Measurements from ENCODE around the gene PRKCA. TPM values are rescaled to one million over a fixed set of nuclear protein-coding genes. Genes with fewer than 3 reads are reported as not detected.

Gene PRKCA
- total RNA-seq, 2 donors from 2014 or later: 8.3 to 26.5 TPM

DNA sequence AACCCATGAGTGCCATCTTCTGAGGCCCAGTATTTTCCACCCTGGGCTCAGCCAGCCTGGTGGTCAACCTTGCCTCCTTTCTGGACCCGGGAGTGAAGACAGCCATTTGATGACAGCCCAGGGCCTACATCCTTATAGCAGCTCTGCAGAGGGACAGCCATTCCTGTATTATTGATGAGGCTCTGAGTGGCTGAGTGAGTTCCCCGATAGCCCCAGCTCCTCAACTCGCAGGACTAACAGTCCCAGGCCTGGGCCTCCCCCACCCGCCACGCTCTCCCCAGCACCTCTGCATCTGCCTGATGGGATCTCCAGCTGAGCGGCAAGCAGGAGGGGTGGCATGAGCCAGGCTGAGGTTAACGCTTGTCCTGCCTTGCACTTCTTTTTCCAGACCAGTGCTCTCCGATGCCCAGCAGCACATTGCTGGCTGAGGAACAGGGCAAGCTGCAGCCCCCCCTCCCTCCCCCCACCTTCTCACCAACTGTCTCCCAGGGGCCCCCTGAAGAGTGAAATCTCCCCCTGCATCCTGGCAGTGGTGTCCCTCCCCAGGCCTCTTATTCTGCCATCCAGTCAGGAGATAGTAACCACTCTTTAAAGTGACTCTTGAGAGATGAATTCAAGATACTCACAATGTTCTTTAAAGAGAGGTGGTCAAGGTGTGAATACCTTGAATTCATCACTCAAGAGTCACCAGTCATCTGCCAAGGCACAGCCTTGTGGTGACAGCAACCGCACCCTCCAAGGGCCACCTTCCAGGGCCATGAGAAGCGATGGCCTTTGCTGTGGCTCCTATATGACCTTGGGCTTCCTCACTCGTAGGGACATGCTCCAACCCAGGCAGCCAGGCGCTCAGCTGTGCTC, 556.0 kb downstream of the PRKCA start:
- no peaks in the 10 kb centered on the region for H3K27me3 ChIP-seq (replicated peaks; ENCODE audit: insufficient read depth)
- H3K36me3 ChIP-seq: no peaks in the 10 kb centered on the region
- H3K27ac ChIP-seq: no peak overlapping the region
- no peaks in the 10 kb centered on the region for H3K4me1 ChIP-seq (replicated peaks)
- no peaks in the 10 kb centered on the region for H3K9me3 ChIP-seq
- 85% methylated on average over 12 of the region's 12 CpGs for WGBS
- no peak for DNase-seq (ENCODE audit: low spot score)
- no peak overlapping the region for H3K4me3 ChIP-seq
- intact Hi-C loops (cut with DNase I): no loop called here
- TF ChIP-seq POLR2AphosphoS5 (IDR thresholded peaks at IDR 0.05) (no peak), POLR2A (IDR thresholded peaks at IDR 0.05) (no peak), CTCF (IDR thresholded peaks at IDR 0.05) (no peak)

GRCh38 chr17:66859353-66859752, 556.9 kb downstream of the PRKCA start:
- no peaks in the 10 kb centered on the region for H3K9me3 ChIP-seq
- DNase-seq (ENCODE audit: low spot score): no peak
- no peaks in the 10 kb centered on the region for H3K36me3 ChIP-seq
- WGBS: 59% methylated on average over 8 of the region's 8 CpGs
- no peaks in the 10 kb centered on the region for H3K4me1 ChIP-seq (replicated peaks)
- H3K4me3 ChIP-seq: no peak overlapping the region
- no peaks in the 10 kb centered on the region for H3K27me3 ChIP-seq (replicated peaks; ENCODE audit: insufficient read depth)
- TF ChIP-seq CTCF (IDR thresholded peaks at IDR 0.05) (no peak), POLR2AphosphoS5 (IDR thresholded peaks at IDR 0.05) (no peak), POLR2A (IDR thresholded peaks at IDR 0.05) (no peak)
- no peak overlapping the region for H3K27ac ChIP-seq
- intact Hi-C loops (cut with DNase I): no loop called here

- no peaks in the 10 kb centered on the region for H3K4me1 ChIP-seq (replicated peaks)
- no peaks in the 10 kb centered on the region for H3K27me3 ChIP-seq (replicated peaks; ENCODE audit: insufficient read depth)
- intact Hi-C loops (cut with DNase I): no loop called here
- no peak for TF ChIP-seq CTCF (IDR thresholded peaks at IDR 0.05)
- no peak for TF ChIP-seq POLR2AphosphoS5 (IDR thresholded peaks at IDR 0.05)
- no peak for TF ChIP-seq POLR2A (IDR thresholded peaks at IDR 0.05)
- H3K36me3 ChIP-seq: no peaks in the 10 kb centered on the region
- 45% methylated on average over 3 of the region's 3 CpGs for WGBS
- H3K4me3 ChIP-seq: no peak overlapping the region
- H3K27ac ChIP-seq: no peak overlapping the region
- H3K9me3 ChIP-seq: no peaks in the 10 kb centered on the region
- DNase-seq (ENCODE audit: low spot score): no peak
Observed at GRCh38 chr17:66860204-66860603, 557.8 kb downstream of the PRKCA start.

MicroRNAs encoded within 50 kb of the gene (microRNA counts, 767-probe panel; counts per million panel counts)
- 1,014 to 1,408 counts per million in 2 donors for microRNA hsa-miR-634

Small RNA genes within 50 kb of the gene (microRNA-seq; reads per million reads assigned to microRNA genes)
- gene MIR634: not detected

Small RNA genes within 50 kb of the gene (small RNA-seq; reads per million reads assigned to genes)
- gene MIR634 (0 reads per million in 2 donors), gene RN7SL735P (0 reads per million in 2 donors), gene RNA5SP444 (0 to 0.40 reads per million in 2 donors), gene RNA5SP445 (0 to 0.09 reads per million in 2 donors), gene RNU6-928P (0 reads per million in 2 donors)

Other genes starting within 250 kb of the PRKCA start
- 10 to 100 TPM in 1 of 2 donors, 1 to 10 TPM in 1; 2.3 to 22.8 TPM for gene CEP112, start 110.5 kb upstream of the PRKCA start, total RNA-seq
- gene APOH, start 73.2 kb upstream of the PRKCA start, total RNA-seq: not detected

All from prostate gland (tissue), 2 donors.